GM12874 (cell line): ENCODE results near the gene TMEM108.

ENCODE experiments used
- CTCF ChIP-seq: IDR thresholded peaks from 2 replicates; pipeline ENCODE4 v1.5.1; 2011; ENCODE audit warnings: low read depth, mild to moderate bottlenecking, control low read depth, low read length, moderate library complexity; ENCODE audit not compliant: insufficient read depth

TMEM108 gene

DNA sequence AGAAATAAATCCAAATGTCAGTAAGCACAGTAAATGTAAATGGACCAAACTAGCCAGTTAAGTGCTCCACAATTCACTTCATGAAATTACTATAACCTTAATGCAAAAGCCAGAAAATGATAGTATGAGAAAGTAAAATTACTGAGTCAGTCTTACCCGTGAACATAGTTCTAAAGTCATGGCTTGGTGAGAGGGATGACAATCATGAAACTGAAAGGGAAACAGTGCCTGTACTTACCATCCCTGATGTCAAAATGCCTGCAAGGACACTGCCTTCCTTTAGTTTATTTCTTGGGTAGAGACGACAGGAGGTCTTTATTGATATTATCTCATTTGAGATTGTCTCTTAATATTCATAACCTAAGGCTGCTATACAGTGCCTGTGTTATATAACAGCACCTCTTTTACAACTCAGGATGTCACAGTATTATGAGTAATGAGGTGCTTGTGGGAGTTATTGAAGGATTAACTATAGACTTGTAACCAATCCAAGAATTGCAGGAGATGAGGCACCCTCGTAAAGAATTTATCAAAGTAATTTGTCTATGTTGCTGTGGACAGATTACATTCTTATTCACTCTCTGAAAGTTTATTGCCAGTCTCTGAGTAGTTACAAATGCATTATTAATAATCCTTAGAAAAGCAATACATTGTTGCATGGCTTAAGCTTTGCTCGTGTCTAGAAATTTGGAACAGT, 218.7 kb downstream of the TMEM108 start:
- no peak for TF ChIP-seq CTCF

GRCh38 chr3:133258358-133258757, 220.2 kb downstream of the TMEM108 start:
- TF ChIP-seq CTCF: no peak

DNA sequence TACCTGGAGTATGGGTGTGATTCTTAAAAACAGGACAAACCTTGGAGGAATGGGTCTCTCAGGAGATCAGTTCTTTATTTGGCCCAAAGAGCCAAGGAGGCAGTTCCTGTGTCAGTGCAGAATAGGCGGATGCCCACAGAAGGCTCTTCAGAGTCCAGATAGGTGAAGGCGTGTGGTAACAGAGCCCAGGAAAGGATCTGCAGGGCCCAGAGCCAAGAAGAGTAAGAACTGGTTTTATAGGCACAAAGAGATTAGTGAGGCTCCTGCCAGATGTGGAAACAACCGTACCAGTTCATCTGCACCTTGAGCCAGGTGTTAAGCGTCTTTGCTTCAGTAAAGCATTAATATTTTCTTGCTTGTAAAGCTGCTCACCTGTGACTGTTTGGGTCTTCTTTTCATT, 221.6 kb downstream of the TMEM108 start:
- no peak for TF ChIP-seq CTCF

GRCh38 chr3:133262333-133262732, 224.1 kb downstream of the TMEM108 start:
- no peak for TF ChIP-seq CTCF

- TF ChIP-seq CTCF: no peak
Measured at GRCh38 chr3:133264920-133265319, 226.7 kb downstream of the TMEM108 start.

- no peak for TF ChIP-seq CTCF
Measured at GRCh38 chr3:133268726-133269134, 230.5 kb downstream of the TMEM108 start.

- no peak for TF ChIP-seq CTCF
Measured at GRCh38 chr3:133269393-133269792, 231.2 kb downstream of the TMEM108 start.

GRCh38 chr3:133270631-133271030, 232.4 kb downstream of the TMEM108 start:
- TF ChIP-seq CTCF: no peak
